Testis (tissue), 2 donors: Measurements from ENCODE around the gene CCDC71L.

Source experiments
- CTCF ChIP-seq, 3 experiments: fragments of 450-650 bp in 2 of 3; fragments of 200-600 bp in 1 of 3; sonication (generic) in 1 of 3; IDR thresholded peaks; one replicate each; pipeline ENCODE4 v1.5.1; 2016 to 2019; ENCODE audit warnings: antibody characterized with exemption in 3 of 3, mild to moderate bottlenecking in 2 of 3, moderate library complexity in 1 of 3
- POLR2A ChIP-seq: fragments of 450-650 bp; IDR thresholded peaks from one replicate; pipeline ENCODE4 v1.6.1; 2017; ENCODE audit warnings: antibody characterized with exemption, mild to moderate bottlenecking, moderate library complexity

GRCh38 chr7:106616708-106617051, 44.3 kb downstream of the CCDC71L start:
- TF ChIP-seq CTCF (IDR thresholded peaks at IDR 0.05) = no peak
- no peak for TF ChIP-seq POLR2A
